ENCODE data around the gene IRAK2. TPM values are rescaled to one million over a fixed set of nuclear protein-coding genes. Genes with fewer than 3 reads are reported as not detected.

Gene IRAK2
- total and polyA plus RNA-seq, 12 donors: 2.1 to 8.7 (median 4.9) TPM

DNA sequence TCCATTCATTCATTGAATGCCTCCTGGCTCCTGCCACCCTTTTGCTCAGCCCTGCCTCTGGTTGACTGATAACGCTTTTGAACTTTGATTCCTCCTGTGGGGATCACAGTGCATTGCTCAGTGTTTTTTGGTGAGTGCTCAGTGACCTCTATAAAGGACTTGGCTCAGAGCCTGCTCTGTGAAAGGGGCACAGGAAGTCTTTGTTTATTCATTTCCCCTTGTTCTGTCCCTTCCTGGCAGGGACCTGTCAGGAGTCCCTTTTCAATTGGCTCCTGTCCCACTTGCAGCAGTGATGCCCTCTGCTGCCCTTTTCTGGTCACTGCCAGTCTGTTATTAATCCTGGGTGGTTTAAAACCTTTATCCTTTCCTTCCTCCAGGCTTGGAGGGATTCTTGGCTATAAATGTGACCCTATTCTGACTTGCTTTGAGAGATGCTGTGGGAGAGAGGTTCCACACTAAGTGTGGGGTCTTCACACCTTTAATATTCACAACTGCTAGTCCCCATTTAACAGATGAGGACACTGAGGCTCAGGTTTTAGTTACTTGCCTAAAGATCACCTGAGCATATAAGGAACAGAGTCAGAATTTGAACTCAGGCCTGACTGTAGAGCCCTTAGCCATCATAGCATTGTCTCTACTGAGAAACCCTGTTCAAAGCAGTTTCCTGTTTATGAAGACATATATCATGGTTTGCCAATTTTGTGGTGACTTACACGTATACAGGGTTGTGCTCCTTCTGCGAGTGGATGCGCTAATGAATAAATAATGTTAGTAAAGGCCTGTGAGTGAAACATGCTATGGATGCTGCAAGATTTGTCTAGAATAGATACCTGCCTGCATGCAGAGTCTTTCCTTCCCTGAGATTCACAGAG is 60.3 kb downstream of the IRAK2 start:
- peak; percentile 79 to 93 (median 85) for DNase-seq
- H3K4me3 ChIP-seq: no peak overlapping the region
- peaks cover 0 to 11% of the 10 kb centered on the region in 2 donors for H3K36me3 ChIP-seq (replicated peaks in 1 of 2)
- no peaks in the 10 kb centered on the region for H3K27me3 ChIP-seq
- H3K27ac ChIP-seq: no peak overlapping the region
- H3K4me1 ChIP-seq (replicated peaks in 1 of 2): peaks cover 0 to 11% of the 10 kb centered on the region in 2 donors
- 55 to 77% (median 64%) methylated on average over 4 of the region's 4 CpGs for WGBS, 4 donors
- intact Hi-C loops (cut with DNase I): loop anchor here (5.0 to 10.0 kb wide), 2 partner anchors 50 to 63 kb away; partner anchors contain the start of gene IRAK2 (in 1 of the 2)
- TF ChIP-seq POLR2A (IDR thresholded peaks at IDR 0.05): no peak
- TF ChIP-seq CTCF (IDR thresholded peaks at IDR 0.05): peak; percentile 57 to 95 (median 90)
- no peaks in the 10 kb centered on the region for H3K9me3 ChIP-seq (replicated peaks in 1 of 3)

- peaks cover 0 to 11% of the 10 kb centered on the region in 2 donors for H3K4me1 ChIP-seq (replicated peaks in 1 of 2)
- 75 to 88% (median 79%) methylated on average over 7 to 10 of the region's 10 CpGs for WGBS, 4 donors
Measured at GRCh38 chr3:10226293-10226692, 61.6 kb downstream of the IRAK2 start.

DNA sequence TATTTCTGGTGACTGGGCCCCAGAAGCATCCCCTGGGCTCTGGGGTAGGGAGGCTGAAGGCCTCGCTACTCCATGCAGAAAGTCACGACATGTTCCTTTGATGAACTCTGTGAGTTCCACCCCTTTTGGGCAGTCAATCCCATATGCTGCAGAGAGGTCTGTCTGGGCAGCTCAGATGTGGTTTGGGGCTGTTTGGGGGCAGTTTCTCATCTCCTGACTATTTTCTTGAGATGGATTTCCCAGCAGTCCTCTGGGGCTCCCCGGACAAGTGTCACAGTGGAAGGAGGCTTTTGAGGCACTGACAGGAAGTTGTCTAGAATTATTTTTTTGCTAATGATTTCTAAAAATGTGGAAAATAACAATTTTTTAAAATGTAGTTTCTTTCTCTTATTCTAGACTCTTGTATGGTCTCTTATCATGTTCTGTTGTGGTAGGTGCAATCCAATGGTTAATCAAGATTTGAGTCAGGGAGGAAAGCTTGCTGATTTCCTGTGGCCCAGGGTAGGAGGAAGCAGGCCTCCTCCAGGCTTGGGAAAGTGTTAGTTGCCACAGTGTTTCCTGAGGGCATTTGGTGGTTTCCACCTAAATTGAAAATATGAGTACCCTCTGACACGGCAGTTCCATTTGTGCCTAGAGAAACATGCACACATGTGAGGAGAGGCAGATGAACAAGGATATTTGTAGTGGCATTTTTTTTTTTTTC is 63.7 kb downstream of the IRAK2 start:
- 74 to 90% (median 85%) methylated on average over 4 of the region's 4 CpGs for WGBS, 4 donors
- Histone ChIP-seq H3K27me3 (no peaks in the 10 kb centered on the region), H3K4me3 (no peak overlapping the region), H3K4me1 (replicated peaks in 1 of 2) (peaks cover 0 to 11% of the 10 kb centered on the region in 2 donors), H3K9me3 (replicated peaks in 1 of 3) (no peaks in the 10 kb centered on the region), H3K36me3 (replicated peaks in 1 of 2) (peaks cover 0 to 3% of the 10 kb centered on the region in 2 donors), H3K27ac (peak overlapping the region in 2 of 5 donors; percentile 26 to 50)
- peak in 1 of 7 donors; percentile 25 for DNase-seq
- TF ChIP-seq CTCF (IDR thresholded peaks at IDR 0.05): no peak
- TF ChIP-seq POLR2A (IDR thresholded peaks at IDR 0.05): no peak
- intact Hi-C loops (cut with DNase I): loop anchor here (5.0 to 10.0 kb wide), 2 partner anchors 54 to 66 kb away; partner anchors contain the start of gene IRAK2 (in 1 of the 2)

More at GRCh38 chr3:10226293-10226692, 61.6 kb downstream of the IRAK2 start:
- no peaks in the 10 kb centered on the region for H3K9me3 ChIP-seq (replicated peaks in 1 of 3)
- TF ChIP-seq POLR2A (IDR thresholded peaks at IDR 0.05): no peak
- no peak for TF ChIP-seq CTCF (IDR thresholded peaks at IDR 0.05)
- H3K4me3 ChIP-seq: no peak overlapping the region
- H3K27me3 ChIP-seq: no peaks in the 10 kb centered on the region
- peaks cover 0 to 11% of the 10 kb centered on the region in 2 donors for H3K36me3 ChIP-seq (replicated peaks in 1 of 2)
- intact Hi-C loops (cut with DNase I): loop anchor here (5.0 to 10.0 kb wide), 2 partner anchors 51 to 64 kb away; partner anchors contain the start of gene IRAK2 (in 1 of the 2)
- no peak overlapping the region for H3K27ac ChIP-seq
- no peak for DNase-seq

DNA sequence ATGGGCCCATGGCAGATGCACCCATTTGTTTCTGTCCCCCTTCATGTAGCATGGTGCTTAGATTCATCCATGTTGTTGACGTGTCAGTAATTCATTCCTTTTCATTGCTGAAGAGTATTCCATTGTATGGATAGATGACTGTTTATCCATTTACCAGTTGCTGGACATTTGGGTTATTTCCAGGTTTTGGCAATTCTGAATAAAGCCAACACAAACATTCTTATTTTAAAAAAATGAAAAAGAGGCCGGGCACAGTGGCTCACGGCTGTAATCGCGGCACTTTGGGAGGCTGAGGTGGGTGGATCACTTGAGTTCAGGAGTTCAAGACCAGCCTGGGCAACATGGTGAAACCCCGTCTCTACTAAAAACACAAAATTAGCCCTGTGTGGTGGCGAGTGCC is 64.9 kb downstream of the IRAK2 start:
- Histone ChIP-seq H3K36me3 (replicated peaks in 1 of 2) (no peaks in the 10 kb centered on the region), H3K4me3 (no peak overlapping the region), H3K9me3 (replicated peaks in 1 of 3) (no peaks in the 10 kb centered on the region), H3K27ac (no peak overlapping the region), H3K4me1 (replicated peaks in 1 of 2) (peaks cover 0 to 11% of the 10 kb centered on the region in 2 donors), H3K27me3 (no peaks in the 10 kb centered on the region)
- no peak for TF ChIP-seq CTCF (IDR thresholded peaks at IDR 0.05)
- no peak for TF ChIP-seq POLR2A (IDR thresholded peaks at IDR 0.05)
- no peak for DNase-seq
- 87 to 90% (median 89%) methylated on average over 7 of the region's 7 CpGs for WGBS, 4 donors
- intact Hi-C loops (cut with DNase I): loop anchor here (5.0 to 10.0 kb wide), 2 partner anchors 55 to 67 kb away; partner anchors contain the start of gene IRAK2 (in 1 of the 2)
